Heart right ventricle (tissue), 16 donors: ENCODE data around the gene ADAMTS3. TPM values are rescaled to one million over a fixed set of nuclear protein-coding genes. Genes with fewer than 3 reads are reported as not detected.

ENCODE experiments used
- ATAC-seq, 8 donors: fragments of 200-7000 bp; cut with Tn5 transposase; one replicate each; pipeline ENCODE4 v1.9.1; 2020; ENCODE audit warnings: mild to moderate bottlenecking in 8 of 8, moderate library complexity in 8 of 8, moderate number of reproducible peaks in 1 of 8
- DNase-seq, 2 donors: peaks; one replicate each; pipeline ENCODE4 v3.0.0-alpha.2; 2020
- H3K27ac ChIP-seq, 10 donors: fragments of 200-600 bp; sonication (generic) in 2 of 10; one replicate each; pipeline versions ENCODE4 v1.5.0 to v1.8.0; 2020 to 2022; ENCODE audit warnings: mild to moderate bottlenecking in 3 of 10
- H3K27me3 ChIP-seq, 7 donors: fragments of 200-600 bp; one replicate each; pipeline ENCODE4 v1.8.0; 2021 to 2022; ENCODE audit warnings: mild to moderate bottlenecking in 2 of 7
- H3K36me3 ChIP-seq, 9 donors: fragments of 200-600 bp; sonication (generic) in 1 of 9; one replicate each; pipeline versions ENCODE4 v1.5.0 to v1.8.0; 2020 to 2022; ENCODE audit warnings: mild to moderate bottlenecking in 2 of 9
- H3K4me1 ChIP-seq, 9 donors: fragments of 200-600 bp; sonication (generic) in 1 of 9; one replicate each; pipeline versions ENCODE4 v1.5.0 to v1.8.0; 2020 to 2022; ENCODE audit warnings: mild to moderate bottlenecking in 4 of 9
- H3K4me3 ChIP-seq, 10 donors: fragments of 200-600 bp; sonication (generic) in 2 of 10; one replicate each; pipeline versions ENCODE4 v1.5.0 to v1.8.0; 2020 to 2022; ENCODE audit warnings: mild to moderate bottlenecking in 7 of 10, moderate library complexity in 2 of 10
- H3K9me3 ChIP-seq, 11 donors: fragments of 200-600 bp in 10 of 11; sonication (generic) in 2 of 11; one replicate each; pipeline versions ENCODE4 v1.5.0 to v1.8.0; 2013 to 2022; ENCODE audit warnings: mild to moderate bottlenecking in 2 of 11, control low read depth in 1 of 11, moderate library complexity in 1 of 11
- CTCF ChIP-seq, 9 donors: fragments of 200-600 bp; sonication (generic) in 2 of 9; IDR thresholded peaks; one replicate each; pipeline versions ENCODE4 v1.5.0 to v1.8.0; 2021 to 2022; ENCODE audit warnings: antibody characterized with exemption in 9 of 9, mild to moderate bottlenecking in 5 of 9, moderate library complexity in 1 of 9
- WGBS, 2 donors: extraction: QIAGEN DNeasy Blood & Tissue Kit; methylation state at CpG; one replicate each; pipeline ENCODE4 v1.1.7; 2013; ENCODE audit warnings: inconsistent platforms in 1 of 2; 5-methylcytosine and 5-hydroxymethylcytosine counted together
- intact Hi-C, 10 donors: fragments of 100-400 bp; cut with DNase I; formaldehyde crosslinking; loops; one replicate each; pipeline versions ENCODE4 v1.11.1 to v1.14.2; 2022
- polyA plus RNA-seq, 2 donors: library from polyadenylated mRNA; stranded (reverse); fragments of 200-250 nt; gene quantifications; one replicate each; pipeline ENCODE4 v1.2.3, GENCODE V29; 2013
- total RNA-seq, 10 donors: library from RNA; stranded (reverse); fragmentation: NEBNext Ultra II Directional in 3 of 10; extraction: Animal tissue kit (Norgen Biotek cat#: 25700) in 3 of 10; gene quantifications; one replicate each; pipeline versions ENCODE4 v1.2.1 to v1.2.4, GENCODE V29; 2021 to 2023
- donor health status: Arrhythmogenic right ventricular cardiomyopathy.
- donor health status: ischemic (EF 13 %, LVEDD 7.1; RV severe dilation, severe dysfunction).
- donor health status: healthy with polysubstance abuse.
- donor health status: DM: no; HTN: yes; CAD: no.
- donor health status: DM: no; HTN: no; CAD: no.
- donor health status: ischemic (EF 25% LVEDD 6.9; RV normal size, moderate dysfunction).
- donor health status: ischemic (EF 25% LVEDD 5.7; RV mildly dilated, moderate dysfunction).
- donor health status: healthy.
- donor health status: DM: yes; HTN: yes; CAD: no.
- donor health status: Ischemic cardiomyopathy.
- donor health status: ischemic (EF 35%, LVEDD 5.7; RV mildly dilated, moderate dysfunction).
- donor health status: nonischemic (EF 11% LVEDD 7.7; RV severe dilation, severe dysfunction).
- donor health status: DM: yes; HTN: yes; CAD: no.
- donor health status: PGD.
- donor health status: ischemic (EF 29% LVEDD 5.4; RV normal size, mild dysfunction).
- donor health status: nonischemic (EF 23%, LVEDD 6.1; RV moderate dilation, normal function).

ADAMTS3 gene
- total and polyA plus RNA-seq, 12 donors: 0.23 to 1.1 (median 0.54) TPM

- no peaks in the 10 kb centered on the region for H3K27me3 ChIP-seq
- intact Hi-C loops: no loop called here
- no peaks in the 10 kb centered on the region for H3K4me1 ChIP-seq
- H3K9me3 ChIP-seq: no peaks in the 10 kb centered on the region
- ATAC-seq (no peak), DNase-seq (no peak)
- TF ChIP-seq CTCF (IDR thresholded peaks at IDR 0.05): no peak
- H3K27ac ChIP-seq: no peak overlapping the region
- 70 to 83% methylated on average over 1 of the region's 1 CpG for WGBS, 2 donors
- H3K36me3 ChIP-seq: no peaks in the 10 kb centered on the region
- no peak overlapping the region for H3K4me3 ChIP-seq
Measured at GRCh38 chr4:72473434-72473900, 95.6 kb downstream of the ADAMTS3 start.

GRCh38 chr4:72471816-72472215 is 97.2 kb downstream of the ADAMTS3 start:
- no peaks in the 10 kb centered on the region for H3K27me3 ChIP-seq
- no peak overlapping the region for H3K27ac ChIP-seq
- no peaks in the 10 kb centered on the region for H3K36me3 ChIP-seq
- no peaks in the 10 kb centered on the region for H3K4me1 ChIP-seq
- ATAC-seq: no peak
- TF ChIP-seq CTCF (IDR thresholded peaks at IDR 0.05): no peak
- intact Hi-C loops: loop anchor here in 2 of 10 donors (2.0 kb wide), 2 partner anchors 143 to 175 kb away; no protein-coding TSS in a partner anchor
- WGBS, 2 donors: 77 to 82% methylated on average over 2 of the region's 2 CpGs
- DNase-seq: no peak
- no peaks in the 10 kb centered on the region for H3K9me3 ChIP-seq
- H3K4me3 ChIP-seq: no peak overlapping the region

GRCh38 chr4:72468904-72469502 is 100.0 kb downstream of the ADAMTS3 start:
- Histone ChIP-seq H3K36me3 (no peaks in the 10 kb centered on the region), H3K4me1 (no peaks in the 10 kb centered on the region)

GRCh38 chr4:72467633-72468032 is 101.4 kb downstream of the ADAMTS3 start:
- no peak for DNase-seq
- no peak overlapping the region for H3K4me3 ChIP-seq
- H3K4me1 ChIP-seq: no peaks in the 10 kb centered on the region
- no peak for TF ChIP-seq CTCF (IDR thresholded peaks at IDR 0.05)
- intact Hi-C loops: loop anchor here in 9 of 10 donors (1.0 to 10.0 kb wide), 7 partner anchors 20 to 173 kb away; no protein-coding TSS in a partner anchor
- H3K9me3 ChIP-seq: no peaks in the 10 kb centered on the region
- ATAC-seq: no peak
- no peaks in the 10 kb centered on the region for H3K36me3 ChIP-seq
- H3K27me3 ChIP-seq: no peaks in the 10 kb centered on the region
- H3K27ac ChIP-seq: no peak overlapping the region

More at GRCh38 chr4:72468904-72469502, 100.0 kb downstream of the ADAMTS3 start:
- peak in 8 of 9 donors; percentile 28 to 76 (median 68) for TF ChIP-seq CTCF (IDR thresholded peaks at IDR 0.05)
- no peak for ATAC-seq
- Histone ChIP-seq H3K27ac (no peak overlapping the region), H3K9me3 (no peaks in the 10 kb centered on the region), H3K4me3 (no peak overlapping the region), H3K27me3 (no peaks in the 10 kb centered on the region)
- WGBS, 2 donors: 8 to 18% methylated on average over 1 of the region's 1 CpG
- intact Hi-C loops: loop anchor here in 9 of 10 donors (1.0 to 10.0 kb wide), 7 partner anchors 22 to 174 kb away; no protein-coding TSS in a partner anchor
- DNase-seq: no peak
